ENCODE data around the gene RAB36. TPM values are rescaled to one million over a fixed set of nuclear protein-coding genes. Genes with fewer than 3 reads are reported as not detected.

Gene RAB36
- total RNA-seq, 1 donor from 2014 or later, result 0.08 TPM

DNA sequence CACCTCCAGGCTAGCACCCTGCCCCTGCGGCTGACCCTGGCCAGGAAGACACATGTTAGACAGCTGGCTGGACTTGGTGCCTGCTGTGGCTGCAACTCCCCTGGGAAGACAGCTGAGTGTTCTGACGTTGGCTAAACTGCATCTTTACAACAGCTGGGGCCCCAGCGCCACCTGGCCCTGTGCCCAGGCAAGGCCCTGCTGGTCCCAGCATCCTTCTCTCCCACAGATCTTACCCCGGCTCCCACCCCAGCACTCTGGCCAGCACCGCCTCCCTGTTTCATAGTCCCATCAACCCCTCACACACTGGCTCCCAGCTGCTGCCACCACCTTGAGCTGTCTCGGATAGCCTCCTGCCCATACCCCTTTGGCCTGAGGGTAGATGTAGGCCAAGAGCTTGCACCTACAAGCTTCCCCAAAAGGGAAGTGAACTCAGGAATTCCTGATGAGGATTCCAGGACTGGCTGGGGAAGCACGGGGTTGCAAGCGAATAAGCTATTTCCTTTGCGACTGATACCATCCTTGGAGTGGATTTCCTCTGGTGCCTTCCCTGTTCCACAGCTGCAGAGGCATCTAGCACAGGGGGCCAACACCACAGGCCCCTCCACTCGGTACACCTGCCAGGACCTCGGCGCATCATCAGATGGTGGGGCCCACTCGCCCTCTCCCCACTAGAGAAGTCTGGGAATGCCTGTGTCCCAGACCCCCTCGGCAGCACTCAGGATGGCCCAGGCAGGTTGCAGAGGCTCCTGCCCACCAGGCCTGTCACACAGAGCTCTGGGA, 32.0 kb upstream of the RAB36 start:
- Mint-ChIP-seq H3K4me3 (no peak overlapping the region), H3K4me1 (ENCODE audit: low read depth) (no peaks in the 10 kb centered on the region), H3K9me3 (no peaks in the 10 kb centered on the region), H3K27me3 (ENCODE audit: insufficient read depth) (peaks cover under 1% of the 10 kb centered on the region), H3K27ac (no peak overlapping the region), H3K36me3 (ENCODE audit: low read depth) (no peaks in the 10 kb centered on the region)
- intact Hi-C loops (cut with micrococcal nuclease), result no loop called here
- DNase-seq (ENCODE audit: low spot score), result no peak

DNA sequence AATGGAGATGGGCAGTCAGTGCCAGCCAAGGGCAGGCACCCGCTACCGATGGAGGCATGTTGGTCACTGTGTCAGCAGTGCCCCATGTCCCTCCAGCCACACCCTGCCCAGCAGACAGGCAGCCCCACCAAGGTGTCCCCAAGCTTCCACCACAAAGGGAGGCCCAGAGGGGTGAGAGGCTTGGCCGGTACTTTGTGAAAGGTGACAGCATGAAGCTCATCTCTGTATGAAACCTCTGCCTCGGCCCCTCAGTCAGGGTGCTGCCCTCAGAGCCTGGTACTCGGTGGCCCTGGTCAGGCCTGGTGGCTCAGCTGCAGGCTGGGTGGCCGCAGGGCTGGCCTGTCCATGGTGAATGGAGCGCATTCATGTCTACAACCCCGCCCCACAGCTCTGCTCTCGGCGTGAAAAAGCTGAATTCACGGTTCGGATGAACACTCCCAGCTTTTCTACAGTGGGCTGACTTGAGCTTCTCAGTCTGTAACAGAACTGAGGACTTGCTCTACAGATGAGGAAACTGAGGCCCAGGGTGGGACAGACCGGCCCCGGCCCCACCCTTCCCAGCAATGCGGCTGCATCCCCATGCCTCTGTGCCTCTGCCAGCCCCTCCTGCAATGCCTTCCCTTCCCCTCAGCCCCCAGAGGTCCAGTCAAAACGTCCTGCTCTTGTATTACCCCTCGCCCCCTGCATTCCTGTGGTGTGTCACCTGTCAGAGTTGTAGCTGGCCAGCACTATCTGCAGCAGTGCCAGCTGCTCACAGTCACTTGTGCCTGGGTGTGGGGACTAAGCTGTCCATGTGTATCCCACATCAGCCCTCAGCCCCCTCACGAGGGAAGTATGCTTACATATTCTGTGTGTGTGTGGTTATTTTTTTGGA, 31.2 kb upstream of the RAB36 start:
- Mint-ChIP-seq H3K4me3 (no peak overlapping the region), H3K36me3 (ENCODE audit: low read depth) (no peaks in the 10 kb centered on the region), H3K27ac (no peak overlapping the region), H3K9me3 (no peaks in the 10 kb centered on the region), H3K27me3 (ENCODE audit: insufficient read depth) (no peaks in the 10 kb centered on the region), H3K4me1 (ENCODE audit: low read depth) (peaks cover under 1% of the 10 kb centered on the region)
- intact Hi-C loops (cut with micrococcal nuclease), result no loop called here
- no peak for DNase-seq (ENCODE audit: low spot score)

DNA sequence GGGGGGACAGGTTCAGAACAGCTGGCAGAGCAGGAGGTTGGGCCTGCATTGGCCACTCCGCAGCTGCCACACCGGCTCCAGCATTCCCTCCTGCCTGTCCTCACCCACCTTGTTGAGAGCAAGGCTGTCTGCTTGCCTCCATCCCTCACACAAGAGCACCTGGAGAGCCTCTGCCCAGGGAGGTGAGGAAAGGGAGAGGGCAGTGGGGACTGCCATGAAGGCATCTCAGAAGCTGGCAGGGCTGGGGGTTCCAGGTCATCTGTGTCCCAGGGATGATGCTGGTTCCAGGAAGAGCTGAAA, 30.6 kb upstream of the RAB36 start:
- Mint-ChIP-seq H3K27me3 (ENCODE audit: insufficient read depth) (no peaks in the 10 kb centered on the region), H3K4me3 (no peak overlapping the region), H3K4me1 (ENCODE audit: low read depth) (peaks cover 6% of the 10 kb centered on the region), H3K9me3 (peaks cover 5% of the 10 kb centered on the region), H3K36me3 (ENCODE audit: low read depth) (peaks cover 4% of the 10 kb centered on the region), H3K27ac (no peak overlapping the region)
- intact Hi-C loops (cut with micrococcal nuclease), result no loop called here
- DNase-seq (ENCODE audit: low spot score), result no peak

DNA sequence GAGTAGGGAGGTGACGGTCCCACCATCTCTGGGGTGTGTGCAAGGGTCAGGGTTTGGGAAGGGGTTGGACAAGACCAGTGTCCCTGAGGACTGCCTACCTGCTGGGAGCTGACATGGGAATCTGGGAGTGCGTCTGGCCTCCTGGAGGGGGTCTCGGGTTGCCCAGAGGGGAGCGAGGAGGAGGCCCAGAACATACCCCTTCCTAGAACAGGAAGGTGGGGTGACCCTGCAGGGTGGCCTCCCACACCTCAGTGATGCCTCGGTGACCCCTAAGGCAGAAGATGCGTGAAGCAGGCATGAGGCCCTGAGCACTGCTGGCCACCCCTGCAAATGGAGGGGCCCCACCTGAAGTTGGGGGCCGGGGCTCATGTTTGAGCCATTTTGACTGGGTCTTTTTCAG, 29.9 kb upstream of the RAB36 start:
- H3K36me3 Mint-ChIP-seq (ENCODE audit: low read depth), result peaks cover 5% of the 10 kb centered on the region
- no peak for DNase-seq (ENCODE audit: low spot score)
- intact Hi-C loops (cut with micrococcal nuclease), result no loop called here
- H3K9me3 Mint-ChIP-seq, result peaks cover 6% of the 10 kb centered on the region
- H3K4me3 Mint-ChIP-seq, result no peak overlapping the region
- H3K27ac Mint-ChIP-seq, result no peak overlapping the region
- no peaks in the 10 kb centered on the region for H3K27me3 Mint-ChIP-seq (ENCODE audit: insufficient read depth)
- peaks cover 11% of the 10 kb centered on the region for H3K4me1 Mint-ChIP-seq (ENCODE audit: low read depth)

DNA sequence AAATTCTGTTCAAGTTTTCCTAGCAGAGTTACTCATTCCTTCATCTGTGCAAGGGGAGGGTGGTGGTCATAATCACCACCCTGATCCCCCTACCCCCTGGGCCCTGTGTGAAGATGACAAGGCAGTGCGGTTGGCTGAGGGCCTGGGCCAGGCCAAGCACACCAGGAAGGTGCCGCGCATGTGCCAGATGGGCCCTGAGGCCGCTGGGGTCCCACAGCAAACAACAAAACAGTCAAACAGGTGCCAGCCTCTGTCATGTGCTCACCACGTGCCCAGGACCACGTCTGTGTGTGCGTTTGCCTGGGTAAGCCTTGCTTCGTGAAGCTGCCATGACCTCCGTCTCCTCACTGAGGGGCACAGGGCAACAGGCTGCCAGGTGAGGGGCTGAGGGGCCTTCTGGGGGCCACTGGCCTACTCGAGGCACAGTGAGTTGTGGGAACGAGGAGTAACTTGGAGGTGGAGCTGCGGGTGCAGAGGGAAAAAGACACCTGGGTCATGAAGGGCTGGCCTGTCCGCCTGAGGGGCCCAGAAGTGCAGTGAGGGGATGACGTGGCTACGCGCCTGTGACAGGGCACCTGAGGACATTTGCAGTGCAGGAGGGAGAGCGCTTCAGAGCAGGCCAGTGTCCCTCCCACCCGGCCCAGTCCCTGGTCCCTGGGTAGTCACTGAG, 29.3 kb upstream of the RAB36 start:
- Mint-ChIP-seq H3K36me3 (ENCODE audit: low read depth) (peaks cover 5% of the 10 kb centered on the region), H3K4me1 (ENCODE audit: low read depth) (peaks cover 11% of the 10 kb centered on the region), H3K27me3 (ENCODE audit: insufficient read depth) (no peaks in the 10 kb centered on the region), H3K9me3 (peaks cover 6% of the 10 kb centered on the region), H3K27ac (no peak overlapping the region), H3K4me3 (no peak overlapping the region)
- intact Hi-C loops (cut with micrococcal nuclease), result no loop called here
- no peak for DNase-seq (ENCODE audit: low spot score)

DNA sequence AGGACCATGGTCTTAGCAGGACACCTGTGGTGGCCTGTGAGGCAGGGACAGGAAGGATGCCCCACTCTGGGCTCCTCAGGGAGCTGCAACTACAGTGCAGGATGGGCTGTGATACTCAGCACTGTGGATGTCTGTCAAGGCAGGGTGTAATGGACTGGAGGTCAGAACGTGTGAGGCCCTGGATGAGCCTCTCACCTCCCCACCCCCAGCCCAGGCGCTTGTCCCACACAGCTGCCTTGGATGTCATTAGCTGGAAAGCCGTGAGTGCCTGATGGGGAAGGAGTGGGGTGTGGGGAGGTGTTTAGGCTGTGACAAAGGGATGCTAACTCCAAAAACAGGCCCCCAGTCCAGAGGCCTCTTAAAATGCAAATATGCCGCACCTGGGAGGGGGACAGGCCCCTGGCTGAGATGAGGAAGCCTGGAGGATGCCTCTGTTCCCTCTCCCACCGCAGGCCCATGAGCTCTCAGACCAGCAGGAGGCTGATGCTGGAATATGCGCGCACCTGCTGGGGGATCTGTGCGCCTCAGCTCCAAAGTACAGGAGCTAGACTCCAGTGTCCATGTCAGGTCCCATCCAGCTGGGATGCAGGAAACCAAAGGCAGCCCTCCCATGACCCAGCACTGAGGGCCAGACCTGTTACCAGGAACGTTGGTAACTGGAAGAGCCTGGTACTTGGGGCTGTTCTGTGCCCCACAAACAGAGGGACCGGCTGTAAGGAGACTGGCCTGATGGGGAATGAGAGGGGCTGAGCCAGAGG, 28.6 kb upstream of the RAB36 start:
- H3K4me3 Mint-ChIP-seq, result no peak overlapping the region
- peaks cover 6% of the 10 kb centered on the region for H3K9me3 Mint-ChIP-seq
- intact Hi-C loops (cut with micrococcal nuclease), result no loop called here
- no peak for DNase-seq (ENCODE audit: low spot score)
- H3K27ac Mint-ChIP-seq, result no peak overlapping the region
- H3K4me1 Mint-ChIP-seq (ENCODE audit: low read depth), result peaks cover 11% of the 10 kb centered on the region
- peaks cover 5% of the 10 kb centered on the region for H3K36me3 Mint-ChIP-seq (ENCODE audit: low read depth)
- no peaks in the 10 kb centered on the region for H3K27me3 Mint-ChIP-seq (ENCODE audit: insufficient read depth)

DNA sequence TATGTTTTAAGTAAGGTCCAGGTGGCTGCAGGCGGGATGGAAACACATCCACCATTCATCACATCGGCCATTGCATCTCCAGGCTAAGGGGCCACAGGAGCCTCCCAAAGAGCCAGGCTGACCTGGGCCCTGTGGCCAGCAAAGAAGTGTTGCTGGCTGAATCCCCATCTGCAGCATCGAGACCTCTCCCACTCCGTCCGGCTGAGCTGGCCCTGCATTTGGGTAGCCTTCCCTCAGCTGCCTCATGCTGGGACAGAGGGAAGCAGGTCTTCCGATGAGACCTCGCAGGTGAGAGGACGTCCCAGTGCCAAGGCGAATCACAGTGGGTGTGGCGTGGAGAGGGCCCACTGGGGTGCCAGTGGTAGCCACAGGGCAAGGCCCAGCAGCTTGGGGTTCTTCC, 28.0 kb upstream of the RAB36 start:
- H3K27me3 Mint-ChIP-seq (ENCODE audit: insufficient read depth), result no peaks in the 10 kb centered on the region
- DNase-seq (ENCODE audit: low spot score), result no peak
- H3K4me3 Mint-ChIP-seq, result no peak overlapping the region
- peaks cover 6% of the 10 kb centered on the region for H3K9me3 Mint-ChIP-seq
- H3K36me3 Mint-ChIP-seq (ENCODE audit: low read depth), result peaks cover 5% of the 10 kb centered on the region
- intact Hi-C loops (cut with micrococcal nuclease), result no loop called here
- no peak overlapping the region for H3K27ac Mint-ChIP-seq
- H3K4me1 Mint-ChIP-seq (ENCODE audit: low read depth), result peaks cover 11% of the 10 kb centered on the region

DNA sequence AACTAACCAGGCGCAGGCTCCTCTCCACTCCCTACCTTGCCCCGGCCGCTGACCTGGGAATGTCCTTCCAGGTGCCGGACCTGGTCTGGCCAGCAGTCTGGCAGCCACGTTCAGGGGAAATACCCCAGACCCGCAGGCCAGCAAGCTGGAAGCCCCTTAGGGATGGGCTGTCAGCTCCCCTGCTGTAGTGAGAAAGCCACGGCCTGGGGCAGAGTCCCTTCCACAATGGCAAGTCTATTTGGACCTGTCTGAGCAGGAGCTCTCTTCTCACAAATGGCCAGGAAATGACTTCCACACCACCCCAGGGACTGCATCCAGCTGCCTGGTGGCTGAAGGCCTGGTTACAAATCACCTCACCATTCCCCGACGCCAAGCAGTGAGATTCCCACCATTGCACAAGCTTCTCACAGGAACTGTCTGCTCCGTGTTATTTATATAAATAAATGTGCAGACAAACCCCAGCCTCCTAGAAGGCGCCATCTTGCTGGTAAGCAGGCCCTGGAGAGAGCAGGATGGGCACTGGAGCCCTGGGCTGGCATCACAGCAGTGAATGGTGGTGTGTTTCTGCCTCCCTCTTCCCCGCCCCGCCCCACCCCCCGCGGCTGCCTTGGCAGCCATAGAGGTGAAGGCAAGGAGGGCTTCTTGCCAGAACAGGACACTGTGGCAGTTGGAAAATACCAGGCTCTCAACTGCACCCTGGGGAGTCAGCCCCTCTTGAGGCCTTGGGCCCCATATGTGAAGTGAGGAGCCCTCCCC, 27.2 kb upstream of the RAB36 start:
- Mint-ChIP-seq H3K36me3 (ENCODE audit: low read depth) (peaks cover 5% of the 10 kb centered on the region), H3K27ac (no peak overlapping the region), H3K4me3 (no peak overlapping the region), H3K9me3 (peaks cover 6% of the 10 kb centered on the region), H3K27me3 (ENCODE audit: insufficient read depth) (no peaks in the 10 kb centered on the region), H3K4me1 (ENCODE audit: low read depth) (peaks cover 11% of the 10 kb centered on the region)
- intact Hi-C loops (cut with micrococcal nuclease), result no loop called here
- DNase-seq (ENCODE audit: low spot score), result no peak

DNA sequence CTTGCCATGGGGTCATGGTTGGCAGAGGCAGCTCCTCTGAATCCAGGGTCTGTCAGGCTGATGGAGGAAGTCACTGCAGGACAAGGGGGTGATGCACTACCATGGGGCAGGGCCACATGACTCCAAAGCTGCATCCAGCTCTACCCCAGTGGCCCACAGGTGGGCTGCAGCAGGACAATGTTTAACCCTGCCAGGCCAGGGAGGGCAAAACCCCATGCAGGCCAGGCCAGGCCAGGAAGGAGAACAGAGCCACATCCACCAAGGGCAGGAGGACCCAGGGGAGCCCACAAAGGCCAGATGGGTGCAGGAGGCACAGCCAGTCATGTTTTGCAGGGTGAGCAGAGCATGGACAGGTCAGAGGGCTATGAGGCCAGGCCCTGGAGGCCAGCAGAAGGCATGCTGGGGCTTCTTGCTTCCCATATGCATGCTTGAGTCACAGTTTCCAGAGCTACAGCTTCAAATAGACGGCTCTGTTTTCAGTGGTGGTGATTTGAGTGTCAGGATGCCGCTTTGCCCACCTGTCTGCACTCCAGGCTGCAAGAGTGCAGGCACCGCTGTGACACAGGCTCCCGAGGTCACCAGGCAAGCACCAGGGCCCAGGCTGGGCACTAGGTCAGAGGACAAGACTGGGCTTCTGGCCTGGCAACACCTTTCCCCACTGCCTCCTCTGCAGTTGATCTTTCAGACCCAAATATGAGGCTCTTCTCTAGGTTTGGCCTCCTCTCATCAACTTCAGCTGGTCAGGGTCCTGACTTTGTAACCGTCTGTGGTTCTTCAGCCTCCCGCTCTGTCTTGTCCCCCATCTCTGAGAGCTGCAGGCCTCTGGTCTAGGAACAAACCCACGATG, 26.4 kb upstream of the RAB36 start:
- H3K9me3 Mint-ChIP-seq, result peaks cover 6% of the 10 kb centered on the region
- peak overlapping the region; percentile 88 for H3K27ac Mint-ChIP-seq
- no peak for DNase-seq (ENCODE audit: low spot score)
- no peaks in the 10 kb centered on the region for H3K27me3 Mint-ChIP-seq (ENCODE audit: insufficient read depth)
- peaks cover 11% of the 10 kb centered on the region for H3K4me1 Mint-ChIP-seq (ENCODE audit: low read depth)
- intact Hi-C loops (cut with micrococcal nuclease), result no loop called here
- peaks cover 5% of the 10 kb centered on the region for H3K36me3 Mint-ChIP-seq (ENCODE audit: low read depth)
- H3K4me3 Mint-ChIP-seq, result peak overlapping the region; percentile 15

DNA sequence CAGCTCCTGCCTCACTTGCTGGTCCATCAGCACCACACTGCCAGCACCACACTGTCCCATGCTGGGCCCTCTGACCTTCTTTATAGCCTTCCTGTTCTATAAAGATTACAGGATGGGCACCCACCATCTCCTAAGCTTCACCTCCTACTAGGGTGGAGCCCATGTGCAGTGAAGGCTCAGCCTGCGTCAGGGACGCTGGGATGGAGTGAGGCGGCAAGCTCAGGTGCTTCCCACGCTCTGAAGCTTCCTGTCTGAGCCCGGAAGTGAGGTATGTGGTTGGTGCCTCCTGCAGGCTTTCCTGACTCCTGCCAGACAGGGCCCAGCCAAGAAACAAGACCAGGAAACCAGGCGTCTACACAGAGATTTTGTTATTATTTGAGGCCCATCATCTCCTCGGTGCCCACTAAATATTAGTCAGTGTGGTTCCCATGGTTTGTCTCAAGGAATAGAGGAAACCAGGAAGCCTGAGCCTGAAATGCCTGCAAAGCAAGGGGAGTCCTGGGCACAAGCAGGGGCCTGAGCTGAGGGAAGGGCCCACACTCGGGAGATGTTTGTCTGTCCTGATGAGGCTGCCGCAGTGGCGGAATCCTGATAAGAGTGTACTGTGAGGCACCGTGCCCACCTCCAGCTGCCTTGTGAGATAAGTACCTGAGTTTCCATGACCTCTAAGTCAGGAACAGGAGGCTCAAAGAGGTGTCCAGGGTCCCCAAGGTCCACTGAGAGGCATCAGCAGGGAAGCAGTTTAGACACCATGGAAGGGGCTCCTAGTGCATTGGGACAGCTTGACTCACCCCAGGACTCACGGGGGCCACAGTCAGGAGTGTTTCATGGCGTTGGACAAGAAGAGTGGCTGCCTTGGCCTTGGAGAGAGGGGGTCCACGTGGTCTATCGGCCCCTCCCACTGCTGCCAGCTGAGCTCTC, 25.5 kb upstream of the RAB36 start:
- intact Hi-C loops (cut with micrococcal nuclease), result no loop called here
- DNase-seq (ENCODE audit: low spot score), result peak; percentile 37
- Mint-ChIP-seq H3K4me3 (peak overlapping the region; percentile 15), H3K9me3 (peaks cover 6% of the 10 kb centered on the region), H3K4me1 (ENCODE audit: low read depth) (peaks cover 11% of the 10 kb centered on the region), H3K36me3 (ENCODE audit: low read depth) (peaks cover 5% of the 10 kb centered on the region), H3K27ac (peak overlapping the region; percentile 88), H3K27me3 (ENCODE audit: insufficient read depth) (no peaks in the 10 kb centered on the region)

DNA sequence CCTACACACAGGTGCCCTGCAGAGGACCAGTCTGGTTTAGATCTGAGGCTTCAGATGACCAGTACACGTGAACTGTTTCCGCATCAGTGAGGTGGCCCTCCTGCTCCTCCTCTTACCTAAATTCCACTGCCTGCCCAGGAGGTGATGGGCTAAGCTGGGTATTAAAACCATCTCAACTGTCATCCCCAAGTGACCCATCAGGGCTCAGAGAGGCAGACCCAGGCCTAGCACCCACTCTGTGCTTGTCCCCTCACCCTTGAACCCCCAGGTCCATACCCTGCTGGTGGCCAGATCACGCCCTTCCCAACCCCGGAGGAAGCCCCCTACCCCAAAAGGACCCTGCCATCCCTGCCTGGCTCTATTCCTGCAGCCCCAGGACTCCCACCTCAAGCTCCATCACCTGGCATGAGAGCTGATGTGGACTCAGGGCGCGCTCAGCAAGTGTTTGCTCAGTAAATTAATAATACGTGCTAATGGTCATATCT, 24.8 kb upstream of the RAB36 start:
- H3K27ac Mint-ChIP-seq, result no peak overlapping the region
- H3K9me3 Mint-ChIP-seq, result peaks cover 6% of the 10 kb centered on the region
- intact Hi-C loops (cut with micrococcal nuclease), result no loop called here
- H3K36me3 Mint-ChIP-seq (ENCODE audit: low read depth), result peaks cover 5% of the 10 kb centered on the region
- no peak overlapping the region for H3K4me3 Mint-ChIP-seq
- no peaks in the 10 kb centered on the region for H3K27me3 Mint-ChIP-seq (ENCODE audit: insufficient read depth)
- peaks cover 11% of the 10 kb centered on the region for H3K4me1 Mint-ChIP-seq (ENCODE audit: low read depth)
- DNase-seq (ENCODE audit: low spot score), result no peak

All from activated T-helper 1 cell treated with anti-CD3 and anti-CD28 coated beads, Interleukin-12 subunit alpha, Interleukin-12 subunit beta, Interleukin-2, Interleukin-4 antibody, amounts not matched to agents 30 ng/mL and 10 ng/mL and 1 ng/mL, durations not matched to agents 14 hours and 24 hours and 36 hours (primary cell).